GM06990 (cell line): ENCODE data around the gene CENATAC.

ENCODE experiments used
- DNase-seq: peaks from one replicate; pipeline ENCODE4 v3.0.0-alpha.2; 2011; ENCODE audit not compliant: insufficient read length; ENCODE audit errors: extremely low read depth
- H3K27me3 ChIP-seq: replicated peaks from 2 replicates; pipeline ENCODE4 v1.6.0; 2011; ENCODE audit warnings: low read length; ENCODE audit not compliant: control insufficient read depth, insufficient read depth
- H3K36me3 ChIP-seq: 2 replicates; pipeline ENCODE4 v1.5.1; 2011; ENCODE audit warnings: low read length; ENCODE audit not compliant: control insufficient read depth, insufficient read depth
- H3K4me3 ChIP-seq: replicated peaks from 2 replicates; pipeline ENCODE4 v1.5.1; 2011; ENCODE audit warnings: low read depth, mild to moderate bottlenecking, control low read depth, low read length
- CTCF ChIP-seq: IDR thresholded peaks from 2 replicates; pipeline ENCODE4 v1.5.1; 2011; ENCODE audit warnings: low read length, control low read depth, mild to moderate bottlenecking, inconsistent platforms; ENCODE audit not compliant: insufficient read depth, poor library complexity, severe bottlenecking

Gene CENATAC

DNA sequence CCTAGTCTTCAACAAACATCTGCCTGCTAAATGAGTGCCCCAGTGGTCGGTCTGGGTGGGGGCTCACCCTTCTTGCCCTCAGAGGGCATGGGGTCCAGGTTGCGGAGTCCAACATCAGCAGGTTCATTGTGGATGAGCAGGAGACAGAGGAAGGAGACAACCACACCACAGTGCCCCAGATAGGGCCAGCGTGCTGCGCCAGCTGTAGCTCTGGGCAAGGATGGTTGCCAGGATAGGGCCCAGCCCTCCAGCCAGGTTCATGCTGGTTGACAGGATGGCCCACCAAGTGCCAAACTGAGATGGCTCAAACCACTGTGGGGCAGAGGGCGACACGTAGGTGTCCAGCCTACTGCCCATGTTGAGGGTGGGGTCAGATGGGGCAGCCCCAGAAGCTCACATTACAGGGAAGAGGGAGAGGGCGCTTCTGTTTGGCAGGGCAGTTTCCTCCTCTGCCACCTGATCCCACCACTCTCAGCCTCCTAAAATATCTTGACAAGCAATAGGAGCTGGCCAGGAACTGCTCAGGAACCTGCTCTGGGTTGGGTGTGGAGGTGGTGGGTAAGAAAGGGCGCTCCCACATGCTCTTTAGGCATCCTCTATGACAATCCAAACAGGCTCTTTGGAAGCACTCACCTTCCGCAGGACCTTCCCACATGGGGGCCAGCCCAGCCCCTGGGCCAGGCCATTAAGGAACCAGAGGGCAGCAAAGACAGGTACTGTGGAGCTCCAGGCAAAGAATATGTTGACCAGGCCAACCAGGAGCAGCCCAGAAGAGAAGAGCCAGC is 29.8 kb downstream of the CENATAC start:
- no peak overlapping the region for H3K4me3 ChIP-seq
- H3K27me3 ChIP-seq, result no peaks in the 10 kb centered on the region
- no peak for DNase-seq
- peaks cover 18% of the 10 kb centered on the region for H3K36me3 ChIP-seq
- no peak for TF ChIP-seq CTCF

DNA sequence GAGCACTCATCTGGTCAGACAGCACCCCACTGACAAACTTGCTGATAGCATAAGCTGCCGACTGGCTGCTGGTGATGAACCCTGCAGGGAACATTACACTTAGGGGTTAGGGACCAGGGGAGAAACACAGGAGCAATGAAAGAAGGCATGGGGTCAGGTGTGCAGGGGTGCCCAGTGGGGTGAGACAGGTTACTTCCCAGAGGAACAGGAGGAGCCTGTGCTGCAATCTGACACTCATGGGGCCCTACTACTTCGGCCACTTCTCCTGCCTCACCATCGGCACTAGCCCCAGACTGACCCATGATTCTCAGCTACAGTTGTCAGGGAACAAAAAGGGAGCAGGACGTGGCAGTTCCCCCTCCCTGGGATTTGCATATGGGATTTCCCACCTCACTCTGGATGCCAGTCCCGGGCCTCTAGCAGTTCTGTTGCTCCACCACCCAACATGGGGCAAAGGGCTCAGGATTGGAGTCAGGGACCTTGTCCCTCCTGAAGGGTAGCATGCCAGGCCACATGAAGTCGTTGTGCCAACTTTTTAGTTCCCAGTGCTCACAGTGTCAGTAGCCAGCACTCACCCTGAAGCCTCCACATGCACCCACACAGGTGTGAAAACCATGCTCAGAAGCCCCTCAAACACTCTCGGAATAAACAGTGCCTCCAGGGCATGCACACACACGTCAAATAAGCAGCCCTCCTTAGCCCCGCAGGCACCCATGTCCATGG is 30.6 kb downstream of the CENATAC start:
- Histone ChIP-seq H3K4me3 (no peak overlapping the region), H3K27me3 (no peaks in the 10 kb centered on the region), H3K36me3 (peaks cover 14% of the 10 kb centered on the region)
- TF ChIP-seq CTCF, result no peak
- DNase-seq, result no peak

GRCh38 chr11:119029069-119029339 is 31.1 kb downstream of the CENATAC start:
- no peak overlapping the region for H3K4me3 ChIP-seq
- DNase-seq, result no peak
- peaks cover 13% of the 10 kb centered on the region for H3K36me3 ChIP-seq
- no peaks in the 10 kb centered on the region for H3K27me3 ChIP-seq
- no peak for TF ChIP-seq CTCF

DNA sequence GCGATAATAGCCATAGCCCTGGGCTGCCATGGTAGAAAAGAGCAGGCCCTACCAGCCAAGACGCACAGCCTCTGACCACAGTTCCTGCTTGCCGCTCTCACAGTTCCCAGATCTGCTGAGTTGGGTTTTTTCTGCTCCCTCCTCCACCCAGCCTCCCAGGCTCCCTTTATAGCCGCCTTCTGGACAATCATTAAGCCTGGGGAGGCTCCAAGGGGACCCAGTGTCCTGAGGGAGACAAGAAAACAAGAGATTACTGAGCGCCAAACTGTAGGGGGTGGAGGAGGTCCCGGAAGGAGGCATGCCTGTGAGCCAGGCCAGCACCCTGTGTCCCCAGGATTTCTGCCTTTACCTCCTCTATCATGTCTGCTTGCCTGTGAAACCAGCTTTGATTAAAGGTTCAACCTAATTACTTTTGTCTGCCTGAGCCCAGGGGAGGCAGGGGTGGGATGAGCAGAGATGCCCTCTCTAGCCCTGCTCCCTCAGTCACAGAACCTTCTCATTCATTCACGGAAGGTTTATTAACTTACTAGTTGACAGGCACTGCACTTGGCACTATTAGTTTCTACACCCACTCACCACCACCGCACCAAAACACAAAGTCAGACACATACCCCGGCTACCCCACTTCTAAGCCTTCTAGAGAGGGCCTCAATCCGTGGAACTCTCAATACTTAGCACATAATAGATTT is 31.5 kb downstream of the CENATAC start:
- Histone ChIP-seq H3K27me3 (no peaks in the 10 kb centered on the region), H3K4me3 (peak overlapping the region; percentile 94), H3K36me3 (peaks cover 13% of the 10 kb centered on the region)
- no peak for DNase-seq
- TF ChIP-seq CTCF, result no peak

DNA sequence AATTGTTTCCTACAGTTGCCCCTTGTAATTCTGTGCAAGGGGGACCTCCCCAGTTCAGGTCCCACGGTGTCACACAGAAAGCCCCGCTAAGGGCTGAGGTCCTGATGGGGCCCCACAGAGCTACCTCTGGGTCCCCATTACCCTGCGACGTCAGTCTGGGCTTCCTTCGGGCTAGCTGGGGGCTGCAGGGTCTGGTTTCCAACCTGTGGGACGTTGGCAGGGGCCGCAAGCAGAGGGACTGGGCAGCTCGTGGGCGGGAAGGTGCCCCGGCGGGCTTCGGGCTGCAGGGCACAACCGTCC is 32.0 kb downstream of the CENATAC start:
- peaks cover 11% of the 10 kb centered on the region for H3K36me3 ChIP-seq
- H3K27me3 ChIP-seq, result no peaks in the 10 kb centered on the region
- no peak for TF ChIP-seq CTCF
- H3K4me3 ChIP-seq, result peak overlapping the region; percentile 94
- DNase-seq, result no peak
